Osteocyte (in vitro differentiated cells): Measurements from ENCODE around the gene MTFMT. TPM values are rescaled to one million over a fixed set of nuclear protein-coding genes. Genes with fewer than 3 reads are reported as not detected.

Source experiments
- DNase-seq: peaks from one replicate; pipeline ENCODE4 v3.0.0; 2021; ENCODE audit warnings: mixed read lengths; ENCODE audit not compliant: unreplicated experiment; ENCODE audit errors: extremely low spot score
- H3K27ac Mint-ChIP-seq: one replicate; pipeline ENCODE4 v1.8.0; 2021; ENCODE audit warnings: mild to moderate bottlenecking, mixed read lengths; ENCODE audit not compliant: unreplicated experiment
- H3K27me3 Mint-ChIP-seq: one replicate; pipeline ENCODE4 v1.8.0; 2021; ENCODE audit warnings: mixed read lengths; ENCODE audit not compliant: unreplicated experiment
- H3K36me3 Mint-ChIP-seq: one replicate; pipeline ENCODE4 v1.8.0; 2021; ENCODE audit warnings: mixed read lengths; ENCODE audit not compliant: unreplicated experiment
- H3K4me1 Mint-ChIP-seq: one replicate; pipeline ENCODE4 v1.8.0; 2021; ENCODE audit warnings: mixed read lengths; ENCODE audit not compliant: unreplicated experiment
- H3K4me3 Mint-ChIP-seq: one replicate; pipeline ENCODE4 v1.8.0; 2021; ENCODE audit warnings: mild to moderate bottlenecking, moderate library complexity, mixed read lengths; ENCODE audit not compliant: unreplicated experiment
- H3K9me3 Mint-ChIP-seq: one replicate; pipeline ENCODE4 v1.8.0; 2021; ENCODE audit warnings: mixed read lengths; ENCODE audit not compliant: unreplicated experiment
- CTCF ChIP-seq: fragments of 200-600 bp; sonication (generic); IDR thresholded peaks from 2 replicates; pipeline ENCODE4 v1.5.0; 2021; ENCODE audit warnings: antibody characterized with exemption, mild to moderate bottlenecking, moderate library complexity
- total RNA-seq: library from RNA; stranded (reverse); gene quantifications from 2 replicates; pipeline ENCODE4 v1.2.1, GENCODE V29; 2021

MTFMT gene
- total RNA-seq, 1 donor from 2014 or later = 16.3 TPM

GRCh38 chr15:65034719-65035118 lies 5.3 kb upstream of the MTFMT start:
- peaks cover 6% of the 10 kb centered on the region for H3K4me1 Mint-ChIP-seq
- DNase-seq = no peak
- H3K36me3 Mint-ChIP-seq = no peaks in the 10 kb centered on the region
- H3K27ac Mint-ChIP-seq = no peak overlapping the region
- H3K27me3 Mint-ChIP-seq = peaks cover 5% of the 10 kb centered on the region
- H3K4me3 Mint-ChIP-seq = no peak overlapping the region
- H3K9me3 Mint-ChIP-seq = no peaks in the 10 kb centered on the region
- TF ChIP-seq CTCF = no peak

- no peak overlapping the region for H3K4me3 Mint-ChIP-seq
- H3K36me3 Mint-ChIP-seq = no peaks in the 10 kb centered on the region
- H3K9me3 Mint-ChIP-seq = no peaks in the 10 kb centered on the region
- H3K4me1 Mint-ChIP-seq = peaks cover 6% of the 10 kb centered on the region
- TF ChIP-seq CTCF = peak; percentile 58
- H3K27ac Mint-ChIP-seq = no peak overlapping the region
- H3K27me3 Mint-ChIP-seq = peaks cover 5% of the 10 kb centered on the region
- DNase-seq = no peak
Observed at GRCh38 chr15:65033659-65034269, 4.3 kb upstream of the MTFMT start.

GRCh38 chr15:65032801-65033537 lies 3.5 kb upstream of the MTFMT start:
- Mint-ChIP-seq H3K27ac (peak overlapping the region; percentile 57), H3K36me3 (no peaks in the 10 kb centered on the region), H3K4me1 (peaks cover 13% of the 10 kb centered on the region), H3K9me3 (no peaks in the 10 kb centered on the region), H3K4me3 (peak overlapping the region; percentile 27), H3K27me3 (peaks cover 5% of the 10 kb centered on the region)
- TF ChIP-seq CTCF = peak; percentile 72
- no peak for DNase-seq

GRCh38 chr15:65029736-65030208 lies 333 bp upstream of the MTFMT start:
- Mint-ChIP-seq H3K9me3 (no peaks in the 10 kb centered on the region), H3K36me3 (peaks cover 11% of the 10 kb centered on the region), H3K27me3 (peaks cover 5% of the 10 kb centered on the region), H3K27ac (no peak overlapping the region), H3K4me1 (peaks cover 19% of the 10 kb centered on the region), H3K4me3 (peak overlapping the region; percentile 62)
- no peak for DNase-seq
- TF ChIP-seq CTCF = no peak

- Mint-ChIP-seq H3K36me3 (peaks cover 20% of the 10 kb centered on the region), H3K27me3 (peaks cover 5% of the 10 kb centered on the region), H3K4me3 (peak overlapping the region; percentile 78), H3K27ac (no peak overlapping the region), H3K9me3 (no peaks in the 10 kb centered on the region), H3K4me1 (peaks cover 16% of the 10 kb centered on the region)
- no peak for TF ChIP-seq CTCF
- no peak for DNase-seq
Observed at GRCh38 chr15:65028338-65028737, 1.1 kb downstream of the MTFMT start.
